HCT116 (cell line): ENCODE results near the gene APEX2. TPM values are rescaled to one million over a fixed set of nuclear protein-coding genes. Genes with fewer than 3 reads are reported as not detected.

Experiments
- ATAC-seq: fragments of 200-7000 bp; cut with Tn5 transposase; 2 replicates; pipeline ENCODE4 v1.9.1; 2020; ENCODE audit warnings: mild to moderate bottlenecking, moderate library complexity
- BruUV-seq: library from RNA; stranded (reverse); fragments of 400-500 nt; replicated peaks from 2 replicates; lab custom pipeline; 2021; lab: Mats Ljungman, UMichigan
- CTCF ChIA-PET: fragments of 300-600 bp; sonication (Branson Sonifier 250); formaldehyde crosslinking; loops from one replicate; lab custom pipeline; 2021; ENCODE audit warnings: antibody characterized with exemption; lab: Charles Lee
- POLR2A ChIA-PET: fragments of 300-600, 350-600 bp; sonication (Branson Sonifier 250); formaldehyde crosslinking; loops from one replicate; lab custom pipeline; 2021; ENCODE audit warnings: antibody characterized with exemption; lab: Charles Lee
- RAD21 ChIA-PET, 2 experiments: fragments of 300-600 bp; sonication (Branson Sonifier 250); formaldehyde crosslinking; loops; one replicate each; lab custom pipeline; 2023; ENCODE audit warnings: low total read pairs in 2 of 2; ENCODE audit not compliant: uncharacterized antibody in 2 of 2, unreplicated experiment in 2 of 2, low non-redundant PET in 1 of 2; lab: Charles Lee
- DNase-seq: peaks from one replicate; pipeline ENCODE4 v3.0.0-alpha.2; 2010; ENCODE audit warnings: low read depth, low spot score
- H2AFZ ChIP-seq: fragments of 200-600 bp; shearing (Covaris generic), sonication (generic); 2 replicates; pipeline ENCODE4 v1.6.1; 2017; ENCODE audit warnings: low read depth, mixed run types, mixed read lengths, antibody characterized with exemption, low read length; ENCODE audit not compliant: poor library complexity, severe bottlenecking
- H3K27ac ChIP-seq: 2 replicates; pipeline ENCODE4 v1.5.1; 2012; ENCODE audit warnings: low read depth, low read length
- H3K27me3 ChIP-seq: fragments of 200-600 bp; sonication (generic); 2 replicates; pipeline ENCODE4 v1.6.1; 2016; ENCODE audit warnings: mixed run types, low read length, mixed read lengths; ENCODE audit not compliant: insufficient read depth
- H3K36me3 ChIP-seq, 2 experiments: fragments of 200-500 bp in 1 of 2; fragments of 200-600 bp in 1 of 2; sonication (Bioruptor generic) in 1 of 2; sonication (generic) in 1 of 2; 2 replicates each; pipeline versions ENCODE4 v1.5.1 to v1.6.1; 2014 to 2016; ENCODE audit warnings: low read length in 2 of 2, inconsistent platforms in 1 of 2, mixed read lengths in 1 of 2, mixed run types in 1 of 2; ENCODE audit not compliant: insufficient read depth in 2 of 2, control insufficient read depth in 1 of 2
- H3K4me1 ChIP-seq, 2 experiments: fragments of 200-600 bp in 1 of 2; sonication (generic) in 1 of 2; 2 replicates each; pipeline versions ENCODE4 v1.5.1 to v1.6.1; 2012 to 2017; ENCODE audit warnings: low read length in 2 of 2, inconsistent platforms in 1 of 2, mild to moderate bottlenecking in 1 of 2, mixed read lengths in 1 of 2, mixed run types in 1 of 2, moderate library complexity in 1 of 2; ENCODE audit not compliant: insufficient read depth in 2 of 2, control insufficient read depth in 1 of 2
- H3K4me2 ChIP-seq: fragments of 200-600 bp; sonication (generic); 2 replicates; pipeline ENCODE4 v1.6.1; 2017; ENCODE audit warnings: mixed run types, low read length, mixed read lengths
- H3K4me3 ChIP-seq, 2 experiments: fragments of 200-600 bp in 1 of 2; sonication (generic) in 1 of 2; replicated peaks in 1 of 2; 2 replicates each; pipeline ENCODE4 v1.5.1; 2011 to 2016; ENCODE audit warnings: low read length in 2 of 2, control low read depth in 1 of 2, low read depth in 1 of 2, mild to moderate bottlenecking in 1 of 2, mixed read lengths in 1 of 2, mixed run types in 1 of 2
- H3K79me2 ChIP-seq: fragments of 200-600 bp; sonication (generic); 2 replicates; pipeline ENCODE4 v1.6.1; 2017; ENCODE audit warnings: mild to moderate bottlenecking, mixed run types, low read length, moderate library complexity, mixed read lengths; ENCODE audit not compliant: insufficient read depth
- H3K9ac ChIP-seq: fragments of 200-600 bp; sonication (generic); 2 replicates; pipeline ENCODE4 v1.6.1; 2016; ENCODE audit warnings: low read length, mixed read lengths
- H3K9me2 ChIP-seq: fragments of 200-600 bp; sonication (generic), shearing (Covaris generic); 2 replicates; pipeline ENCODE4 v1.6.1; 2017; ENCODE audit warnings: mixed run types, mild to moderate bottlenecking, moderate library complexity; ENCODE audit not compliant: insufficient read depth
- H3K9me3 ChIP-seq, 2 experiments: fragments of 200-500 bp in 1 of 2; fragments of 200-600 bp in 1 of 2; sonication (Bioruptor generic) in 1 of 2; sonication (generic) in 1 of 2; 2 replicates each; pipeline ENCODE4 v1.6.1; 2014 to 2017; ENCODE audit warnings: low read length in 2 of 2, mixed read lengths in 2 of 2, inconsistent platforms in 1 of 2, low read depth in 1 of 2, mild to moderate bottlenecking in 1 of 2, mixed run types in 1 of 2, moderate library complexity in 1 of 2; ENCODE audit not compliant: control insufficient read depth in 1 of 2, insufficient read depth in 1 of 2
- H4K20me1 ChIP-seq: fragments of 200-600 bp; sonication (generic), shearing (Covaris generic); 2 replicates; pipeline ENCODE4 v1.6.1; 2017; ENCODE audit warnings: mixed run types, mild to moderate bottlenecking, moderate library complexity; ENCODE audit not compliant: insufficient read depth
- ATF3 ChIP-seq: IDR thresholded peaks from 2 replicates; pipeline ENCODE4 v1.6.1; 2012
- CEBPB ChIP-seq: IDR thresholded peaks from 2 replicates; pipeline ENCODE4 v1.6.1; 2012; ENCODE audit warnings: low read depth
- ELF1 ChIP-seq: IDR thresholded peaks from 2 replicates; pipeline ENCODE4 v1.6.1; 2012; ENCODE audit warnings: low read depth, borderline replicate concordance
- FOSL1 ChIP-seq: IDR thresholded peaks from 2 replicates; pipeline ENCODE4 v1.6.1; 2012; ENCODE audit warnings: low read depth
- JUND ChIP-seq: IDR thresholded peaks from 2 replicates; pipeline ENCODE4 v1.6.1; 2012
- MAX ChIP-seq: IDR thresholded peaks from 2 replicates; pipeline ENCODE4 v1.6.1; 2012
- POLR2A ChIP-seq: IDR thresholded peaks from 2 replicates; pipeline ENCODE4 v1.7.0; 2011; ENCODE audit warnings: borderline replicate concordance; ENCODE audit not compliant: insufficient read depth, insufficient read length; ENCODE audit errors: extremely low read depth
- REST ChIP-seq: IDR thresholded peaks from 2 replicates; pipeline ENCODE4 v1.6.1; 2012; ENCODE audit warnings: low read depth
- ZBTB33 ChIP-seq: IDR thresholded peaks from 2 replicates; pipeline ENCODE4 v1.6.1; 2011; ENCODE audit warnings: mild to moderate bottlenecking, low read length, moderate library complexity; ENCODE audit not compliant: insufficient replicate concordance; ENCODE audit errors: extremely low read depth
- ZFX ChIP-seq: fragments of 450-650 bp; IDR thresholded peaks from 2 replicates; pipeline ENCODE4 v1.6.1; 2017
- ZNF274 ChIP-seq: fragments of 200-500 bp; sonication (Bioruptor generic); IDR thresholded peaks from 2 replicates; pipeline ENCODE4 v1.6.1; 2014; ENCODE audit warnings: mild to moderate bottlenecking, low read depth, low read length, inconsistent platforms
- intact Hi-C: fragments of 100-400 bp; cut with micrococcal nuclease; formaldehyde crosslinking; loops from 2 replicates; pipeline ENCODE4 v1.10.0; 2022
- total RNA-seq: library from RNA; stranded (reverse); gene quantifications from one replicate; pipeline ENCODE4 v1.2.1, GENCODE V29; 2021; ENCODE audit not compliant: unreplicated experiment

Gene APEX2
- total RNA-seq, 1 experiment from 2014 or later, result 28.2 TPM

- no peaks in the 10 kb centered on the region for H3K27me3 ChIP-seq
- no peak overlapping the region for H2AFZ ChIP-seq
- intact Hi-C loops, result no loop called here
- H3K4me1 ChIP-seq, result no peaks in the 10 kb centered on the region
- H3K27ac ChIP-seq, result no peak overlapping the region
- no peak overlapping the region for H3K4me2 ChIP-seq
- no peaks in the 10 kb centered on the region for H3K36me3 ChIP-seq
- TF ChIP-seq ELF1 (no peak), ZFX (no peak), ZBTB33 (no peak), JUND (no peak), ZNF274 (no peak), MAX (no peak)
- TF ChIP-seq, all 23 proteins: peak for 0
- DNase-seq, result no peak
- POLR2A ChIA-PET, result no interaction called here
- Histone ChIP-seq H3K79me2 (no peaks in the 10 kb centered on the region), H4K20me1 (no peaks in the 10 kb centered on the region), H3K9me3 (no peaks in the 10 kb centered on the region), H3K4me3 (no peak overlapping the region), H3K9me2 (no peaks in the 10 kb centered on the region), H3K9ac (no peak overlapping the region)
- RAD21 ChIA-PET, result no interaction called here
- no TSS peak for BruUV-seq
- CTCF ChIA-PET, result no interaction called here
- ATAC-seq, result no peak
Observed at GRCh38 chrX:54961750-54962149, 38.4 kb upstream of the APEX2 start.

GRCh38 chrX:54964766-54965497, 35.2 kb upstream of the APEX2 start:
- ATAC-seq (no peak), DNase-seq (no peak)
- Histone ChIP-seq H3K9me2 (no peaks in the 10 kb centered on the region), H4K20me1 (no peaks in the 10 kb centered on the region), H3K27ac (no peak overlapping the region), H3K4me2 (no peak overlapping the region), H3K4me3 (no peak overlapping the region), H3K4me1 (no peaks in the 10 kb centered on the region), H2AFZ (no peak overlapping the region), H3K9me3 (no peaks in the 10 kb centered on the region), H3K27me3 (no peaks in the 10 kb centered on the region), H3K36me3 (no peaks in the 10 kb centered on the region), H3K79me2 (no peaks in the 10 kb centered on the region), H3K9ac (no peak overlapping the region)
- intact Hi-C loops, result no loop called here
- RAD21 ChIA-PET, result no interaction called here
- CTCF ChIA-PET, result no interaction called here
- no TSS peak for BruUV-seq
- POLR2A ChIA-PET, result no interaction called here
- TF ChIP-seq JUND, result no peak
- no peak for TF ChIP-seq CEBPB
- TF ChIP-seq ZNF274, result no peak
- no peak for TF ChIP-seq ZBTB33
- no peak for TF ChIP-seq ATF3
- no peak for TF ChIP-seq FOSL1
- TF ChIP-seq POLR2A, result no peak
- TF ChIP-seq REST, result no peak
